HG03521 (cell line): ENCODE data around the gene DMP1.
"Not testable (repeated sequence)": the region's sequence is repeated elsewhere in the genome, so short reads cannot be mapped to it uniquely, and the experiment has no call there.

Source experiments
- ATAC-seq: cut with Tn5 transposase; IDR thresholded peaks from one replicate; pipeline ENCODE4 v1.9.1; 2021; ENCODE audit warnings: mild to moderate bottlenecking, moderate library complexity; ENCODE audit not compliant: unreplicated experiment

The DMP1 gene

DNA sequence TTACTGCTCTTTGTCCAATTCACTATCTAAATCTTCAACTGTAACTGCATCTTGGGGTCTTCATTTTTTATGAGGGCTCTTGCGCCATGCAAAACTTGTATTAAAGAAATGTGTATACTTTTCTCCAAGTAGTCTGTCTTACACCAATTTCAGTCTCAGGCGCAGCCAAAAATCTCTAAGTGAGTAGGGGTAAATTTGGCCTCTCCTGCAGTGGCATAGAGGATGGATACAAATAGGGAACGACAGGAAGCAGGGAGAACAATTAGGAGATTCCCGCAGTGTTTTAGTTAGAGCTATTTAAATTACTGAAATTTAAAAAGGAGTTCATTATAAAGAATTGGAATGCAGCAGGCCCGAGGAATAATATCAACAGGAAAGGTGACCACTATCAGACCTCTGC, 30.2 kb downstream of the DMP1 start:
- no peak for ATAC-seq

- no peak for ATAC-seq
Observed at GRCh38 chr4:87688316-87688715, 38.2 kb downstream of the DMP1 start.

DNA sequence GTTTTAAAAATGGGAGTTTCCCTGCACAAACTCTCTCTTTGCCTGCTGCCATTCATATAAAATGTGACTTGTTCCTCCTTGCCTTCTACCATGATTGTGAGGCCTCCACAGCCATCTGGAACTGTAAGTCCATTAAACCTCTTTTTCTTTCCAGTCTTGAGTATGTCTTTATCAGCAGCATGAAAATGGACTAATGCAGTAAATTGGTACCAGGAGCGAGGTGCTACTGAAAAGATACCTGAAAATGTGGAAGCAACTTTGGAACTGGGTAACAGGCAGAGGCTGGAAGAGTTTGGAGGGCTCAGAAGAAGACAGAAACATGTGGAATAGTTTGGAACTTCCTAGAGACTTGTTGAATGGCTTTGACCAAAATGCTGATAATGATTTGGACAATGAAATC, 40.9 kb downstream of the DMP1 start:
- not testable (repeated sequence) for ATAC-seq

- ATAC-seq = not testable (repeated sequence)
Observed at GRCh38 chr4:87692060-87692459, 42.0 kb downstream of the DMP1 start.

DNA sequence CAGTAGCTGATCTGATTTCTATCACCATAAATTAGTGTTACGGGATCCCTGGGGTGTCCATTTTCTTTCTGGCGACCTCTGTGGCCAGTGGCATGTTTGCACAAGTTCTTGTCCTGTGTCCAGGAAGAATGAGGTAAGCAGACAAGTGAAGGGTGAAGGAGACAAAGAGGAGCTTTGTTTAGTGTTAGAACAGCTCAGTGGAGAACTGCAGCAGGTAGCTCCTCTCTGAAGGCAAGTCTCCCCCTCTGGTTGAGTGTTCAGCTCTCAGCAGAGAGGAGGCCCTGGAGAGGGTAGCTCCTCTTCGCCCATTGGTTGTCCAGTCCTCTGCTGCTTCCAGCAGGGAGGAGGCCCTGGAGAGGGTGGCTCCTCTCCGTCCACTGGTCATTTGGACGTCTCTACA, 47.2 kb downstream of the DMP1 start:
- no peak for ATAC-seq

GRCh38 chr4:87697945-87698344, 47.9 kb downstream of the DMP1 start:
- no peak for ATAC-seq

GRCh38 chr4:87698394-87698793, 48.3 kb downstream of the DMP1 start:
- no peak for ATAC-seq

DNA sequence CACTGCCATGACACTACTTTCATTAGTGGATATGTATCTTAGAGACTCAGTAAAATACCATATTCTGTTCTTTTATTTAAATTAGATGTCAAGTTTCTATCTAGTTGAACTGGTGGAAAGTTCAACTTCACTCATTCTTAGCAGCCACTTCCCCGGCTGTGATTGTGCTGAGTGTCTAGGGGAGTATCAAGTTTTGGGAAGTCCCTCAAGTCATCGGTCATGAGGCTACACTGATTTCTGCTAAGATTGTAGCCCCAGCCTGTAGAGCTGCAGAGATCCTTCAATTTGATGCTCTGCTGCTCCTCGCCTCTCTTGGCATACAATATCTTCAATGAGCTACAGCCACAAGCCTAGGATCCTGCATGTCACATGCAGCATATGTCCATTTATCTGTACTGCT, 53.9 kb downstream of the DMP1 start:
- no peak for ATAC-seq

DNA sequence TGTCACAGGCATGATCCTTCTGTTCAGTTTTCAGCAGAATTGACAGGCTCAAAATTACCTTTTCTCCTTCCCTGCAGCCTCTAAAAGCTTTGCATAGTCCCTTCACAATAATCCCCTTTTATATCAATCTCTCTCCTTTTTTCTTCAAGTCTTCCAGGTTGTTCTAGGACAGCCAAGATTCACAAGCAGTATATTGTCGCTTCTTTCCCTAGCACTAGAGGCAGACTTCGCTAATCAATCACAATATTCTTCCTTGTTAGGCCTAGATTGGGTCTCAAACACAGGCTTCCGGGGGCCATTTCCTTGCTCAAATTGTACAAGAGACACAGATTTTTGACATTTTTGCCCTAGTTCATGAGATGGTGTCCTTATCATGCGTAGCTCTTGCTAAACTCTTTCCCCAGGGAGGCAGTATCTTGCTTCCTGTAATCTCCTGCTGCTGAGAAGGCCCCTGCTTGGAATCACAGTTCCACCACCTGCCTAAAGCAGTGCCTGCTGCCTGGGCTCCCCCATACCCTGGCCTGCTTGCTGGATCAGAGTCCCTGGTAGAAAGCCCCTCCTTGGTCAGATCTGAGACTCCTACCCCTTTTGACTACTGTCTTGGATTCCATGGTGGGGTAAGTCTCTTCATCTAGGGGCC, 57.3 kb downstream of the DMP1 start:
- no peak for ATAC-seq
